CD4-positive, alpha-beta T cell treated with Interleukin-4 for 1 hour (primary cell): ENCODE measurements around the gene SCG2.
"Not testable (repeated sequence)": the region's sequence is repeated elsewhere in the genome, so short reads cannot be mapped to it uniquely, and the experiment has no call there.

Experiments
- DNase-seq, 2 donors: peaks; one replicate each; pipeline ENCODE4 v3.0.0-alpha.2; 2020 to 2022

Gene SCG2

GRCh38 chr2:223607476-223607875 lies 5.3 kb upstream of the SCG2 start:
- no peak for DNase-seq

GRCh38 chr2:223606946-223607345 lies 4.8 kb upstream of the SCG2 start:
- DNase-seq: no peak

- DNase-seq: no peak
Observed at GRCh38 chr2:223604231-223604630, 2.1 kb upstream of the SCG2 start.

GRCh38 chr2:223602972-223603371 lies 811 bp upstream of the SCG2 start:
- DNase-seq: no peak

GRCh38 chr2:223601018-223601417 lies 1.1 kb downstream of the SCG2 start:
- no peak for DNase-seq

DNA sequence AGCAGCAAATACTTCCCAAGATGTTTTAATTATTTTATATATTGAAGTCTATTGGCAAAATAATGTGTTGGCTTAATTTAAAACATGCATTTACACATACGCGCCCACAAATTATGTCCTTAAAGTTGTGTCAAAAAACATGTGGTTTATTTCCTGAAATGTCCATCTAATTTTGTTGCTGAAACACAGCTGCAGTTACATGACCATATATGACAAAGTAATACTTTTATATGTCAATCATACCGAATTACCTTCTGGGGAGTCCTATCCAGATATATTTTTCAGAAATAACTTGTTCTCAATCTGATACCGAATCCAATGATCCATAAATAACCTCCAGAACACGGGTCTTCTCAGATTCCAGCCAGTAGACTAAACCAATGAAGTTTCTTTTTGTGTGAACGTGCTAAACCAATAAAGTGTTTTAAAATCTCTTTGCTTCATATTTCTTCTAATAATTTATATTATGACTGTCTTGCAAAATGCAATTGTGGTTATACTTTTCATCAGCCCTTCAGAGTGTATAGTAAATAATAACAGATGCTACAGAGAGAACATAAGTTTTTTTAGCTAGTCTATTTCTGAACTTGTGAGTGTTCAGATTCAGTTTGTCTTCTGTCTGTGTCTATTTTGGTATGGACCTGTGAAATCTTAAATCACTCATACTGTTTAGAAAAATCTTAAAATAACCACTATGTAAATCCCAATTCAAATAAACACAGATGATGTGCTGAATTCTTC lies 2.4 kb downstream of the SCG2 start:
- no peak for DNase-seq

DNA sequence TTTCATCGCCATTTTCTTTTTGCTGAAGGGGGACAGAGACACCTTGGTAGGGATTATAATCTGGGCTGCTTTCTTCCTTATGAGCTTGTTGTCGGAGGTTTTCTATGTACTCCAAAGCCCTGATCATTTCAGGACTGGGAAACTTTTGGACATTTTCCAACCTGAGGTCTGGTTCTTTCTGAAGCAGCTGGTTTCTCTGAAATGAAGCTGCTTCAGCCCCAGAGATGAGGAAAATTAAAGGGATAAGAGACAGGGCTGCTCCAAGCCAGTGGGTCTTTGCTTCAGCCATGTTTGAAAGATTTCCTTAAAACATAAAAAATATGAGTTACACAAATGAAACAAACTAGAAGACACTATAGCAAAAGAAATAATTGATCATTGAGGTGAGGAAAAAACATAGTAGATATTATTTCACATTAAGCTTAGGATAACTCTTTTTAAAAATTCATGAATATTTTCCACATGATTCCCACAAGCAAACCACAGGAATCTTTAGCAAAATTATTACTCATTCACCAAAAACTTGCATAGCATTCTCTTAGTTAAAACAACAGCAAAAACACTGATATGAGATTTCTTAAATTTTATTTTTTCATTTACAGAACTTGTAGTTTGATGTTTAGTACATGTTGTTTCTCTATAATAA lies 3.0 kb downstream of the SCG2 start:
- DNase-seq: no peak

DNA sequence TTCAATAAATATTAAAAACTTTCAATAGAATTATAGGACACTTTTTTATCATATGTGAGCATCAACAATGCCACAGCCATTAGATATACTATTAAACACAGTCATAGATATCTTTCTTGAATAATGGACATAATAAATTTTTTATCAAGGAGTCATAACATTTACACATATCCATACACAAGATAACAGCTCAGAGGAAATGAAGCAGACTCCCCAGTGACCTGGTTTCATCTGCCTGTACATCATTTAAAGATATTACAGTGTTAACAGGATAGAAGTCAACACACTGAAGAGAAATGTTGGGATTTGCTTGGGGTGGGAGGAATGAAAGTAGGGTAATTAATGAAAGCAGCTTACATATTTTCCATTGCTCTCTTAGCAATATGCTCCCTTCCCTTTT lies 5.1 kb downstream of the SCG2 start:
- DNase-seq: no peak

- DNase-seq: no peak
Observed at GRCh38 chr2:223596208-223596607, 6.0 kb downstream of the SCG2 start.

DNA sequence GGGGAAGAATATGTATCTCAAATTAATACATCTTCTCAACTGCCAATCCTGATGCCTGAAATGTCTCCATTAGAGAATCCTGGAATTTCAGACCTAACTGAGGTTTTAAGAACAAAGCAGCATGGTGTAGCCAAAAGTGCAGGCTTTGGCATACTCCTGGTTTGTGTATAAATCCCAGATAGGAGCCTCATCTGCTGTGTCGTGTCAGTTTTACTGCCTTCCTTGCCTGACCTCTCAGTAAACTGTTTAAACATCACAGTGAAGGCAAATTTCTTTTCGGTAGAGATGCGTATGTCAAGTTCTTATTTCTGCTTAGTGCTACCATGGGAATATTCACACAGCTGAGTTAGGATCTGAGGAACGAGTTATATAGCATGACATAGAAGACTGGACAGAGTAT lies 7.3 kb downstream of the SCG2 start:
- DNase-seq: no peak

DNA sequence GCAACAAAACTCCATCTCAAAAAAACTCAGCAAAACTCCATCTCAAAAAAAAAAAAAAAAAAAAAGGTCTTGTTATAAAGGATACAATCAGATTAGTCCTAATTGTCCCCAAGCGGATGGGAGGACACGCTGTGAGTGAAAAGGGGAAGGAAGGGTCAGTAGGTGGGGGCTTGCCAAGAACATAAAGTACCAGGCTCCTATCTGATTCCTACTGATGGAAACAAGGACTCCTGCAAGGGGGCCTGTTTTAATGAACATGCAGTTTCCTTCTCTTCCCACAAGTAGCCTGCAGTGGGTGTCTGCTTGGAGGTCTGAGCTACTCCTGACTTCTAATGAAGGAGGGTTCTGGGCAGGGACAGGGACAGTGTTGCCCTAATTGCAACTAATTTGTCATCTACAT lies 7.9 kb downstream of the SCG2 start:
- no peak for DNase-seq

DNA sequence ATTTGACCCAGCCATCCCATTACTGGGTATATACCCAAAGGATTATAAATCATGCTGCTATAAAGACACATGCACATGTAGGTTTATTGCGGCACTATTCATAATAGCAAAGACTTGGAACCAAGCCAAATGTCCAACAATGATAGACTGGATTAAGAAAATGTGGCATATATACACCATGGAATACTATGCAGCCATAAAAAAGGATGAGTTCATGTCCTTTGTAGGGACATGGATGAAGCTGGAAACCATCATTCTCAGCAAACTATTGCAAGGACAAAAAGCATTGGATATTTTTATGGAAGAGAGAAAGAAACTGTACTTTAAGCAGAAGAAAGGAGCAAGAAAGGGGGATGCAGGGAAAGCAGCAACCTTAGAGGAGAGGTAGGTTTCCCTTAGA lies 9.5 kb downstream of the SCG2 start:
- not testable (repeated sequence) for DNase-seq

- no peak for DNase-seq
Observed at GRCh38 chr2:223591596-223591995, 10.6 kb downstream of the SCG2 start.

GRCh38 chr2:223590964-223591363 lies 11.2 kb downstream of the SCG2 start:
- no peak for DNase-seq

GRCh38 chr2:223589901-223590300 lies 12.3 kb downstream of the SCG2 start:
- no peak for DNase-seq

- DNase-seq: no peak
Observed at GRCh38 chr2:223588251-223588650, 13.9 kb downstream of the SCG2 start.

DNA sequence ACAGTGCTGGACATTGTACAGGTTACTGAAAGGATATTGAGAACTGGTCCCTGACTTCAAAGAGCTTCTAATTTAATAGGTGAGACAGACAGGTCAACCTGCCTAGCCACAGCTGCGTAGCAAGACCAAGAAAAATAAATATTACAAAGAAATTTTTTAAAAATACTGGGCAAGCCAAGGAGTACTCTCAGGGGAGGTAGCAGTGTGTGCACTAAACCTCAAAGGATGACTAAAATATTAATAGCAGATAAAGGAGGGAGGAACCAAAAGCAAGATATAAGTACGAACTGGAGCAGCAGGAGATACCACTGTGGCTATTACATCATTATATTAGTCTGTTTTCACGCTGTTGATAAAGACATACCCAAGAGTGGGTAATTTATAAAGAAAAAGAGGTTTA lies 14.9 kb downstream of the SCG2 start:
- no peak for DNase-seq

- no peak for DNase-seq
Observed at GRCh38 chr2:223586261-223586660, 15.9 kb downstream of the SCG2 start.

GRCh38 chr2:223585666-223586065 lies 16.5 kb downstream of the SCG2 start:
- DNase-seq: no peak

GRCh38 chr2:223582001-223582400 lies 20.2 kb downstream of the SCG2 start:
- no peak for DNase-seq

- DNase-seq: no peak
Observed at GRCh38 chr2:223580951-223581350, 21.2 kb downstream of the SCG2 start.

GRCh38 chr2:223578846-223579245 lies 23.3 kb downstream of the SCG2 start:
- DNase-seq: no peak

GRCh38 chr2:223576873-223577272 lies 25.3 kb downstream of the SCG2 start:
- no peak for DNase-seq

- no peak for DNase-seq
Observed at GRCh38 chr2:223570784-223571183, 31.4 kb downstream of the SCG2 start.

GRCh38 chr2:223566396-223566795 lies 35.8 kb downstream of the SCG2 start:
- no peak for DNase-seq
